Retinal pigment epithelial cell (primary cell): ENCODE results near the gene ADCY2.

Experiments used
- DNase-seq: peaks from one replicate; pipeline ENCODE4 v3.0.0-alpha.2; 2010; ENCODE audit warnings: low read depth
- H3K4me3 ChIP-seq: 2 replicates; pipeline ENCODE4 v1.5.1; 2011; ENCODE audit warnings: mild to moderate bottlenecking, low read length, control low read depth, moderate library complexity
- TF ChIP-seq, protein P1 (sequence below): conservative IDR thresholded peaks from 2 replicates; pipeline ENCODE4 v1.5.1; 2011; ENCODE audit warnings: low read depth, low read length, control low read depth, inconsistent platforms

ADCY2 gene

GRCh38 chr5:7494481-7495130 lies 98.7 kb downstream of the ADCY2 start:
- no peak overlapping the region for H3K4me3 ChIP-seq
- no peak for DNase-seq
- TF ChIP-seq, protein P1, sequence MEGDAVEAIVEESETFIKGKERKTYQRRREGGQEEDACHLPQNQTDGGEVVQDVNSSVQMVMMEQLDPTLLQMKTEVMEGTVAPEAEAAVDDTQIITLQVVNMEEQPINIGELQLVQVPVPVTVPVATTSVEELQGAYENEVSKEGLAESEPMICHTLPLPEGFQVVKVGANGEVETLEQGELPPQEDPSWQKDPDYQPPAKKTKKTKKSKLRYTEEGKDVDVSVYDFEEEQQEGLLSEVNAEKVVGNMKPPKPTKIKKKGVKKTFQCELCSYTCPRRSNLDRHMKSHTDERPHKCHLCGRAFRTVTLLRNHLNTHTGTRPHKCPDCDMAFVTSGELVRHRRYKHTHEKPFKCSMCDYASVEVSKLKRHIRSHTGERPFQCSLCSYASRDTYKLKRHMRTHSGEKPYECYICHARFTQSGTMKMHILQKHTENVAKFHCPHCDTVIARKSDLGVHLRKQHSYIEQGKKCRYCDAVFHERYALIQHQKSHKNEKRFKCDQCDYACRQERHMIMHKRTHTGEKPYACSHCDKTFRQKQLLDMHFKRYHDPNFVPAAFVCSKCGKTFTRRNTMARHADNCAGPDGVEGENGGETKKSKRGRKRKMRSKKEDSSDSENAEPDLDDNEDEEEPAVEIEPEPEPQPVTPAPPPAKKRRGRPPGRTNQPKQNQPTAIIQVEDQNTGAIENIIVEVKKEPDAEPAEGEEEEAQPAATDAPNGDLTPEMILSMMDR = no peak

- no peak for DNase-seq
- H3K4me3 ChIP-seq = no peak overlapping the region
- TF ChIP-seq, protein P1 = no peak
Measured at GRCh38 chr5:7495131-7495517, 99.2 kb downstream of the ADCY2 start.

GRCh38 chr5:7500256-7500655 lies 104.3 kb downstream of the ADCY2 start:
- DNase-seq = no peak
- TF ChIP-seq, protein P1 = no peak
- H3K4me3 ChIP-seq = no peak overlapping the region

DNA sequence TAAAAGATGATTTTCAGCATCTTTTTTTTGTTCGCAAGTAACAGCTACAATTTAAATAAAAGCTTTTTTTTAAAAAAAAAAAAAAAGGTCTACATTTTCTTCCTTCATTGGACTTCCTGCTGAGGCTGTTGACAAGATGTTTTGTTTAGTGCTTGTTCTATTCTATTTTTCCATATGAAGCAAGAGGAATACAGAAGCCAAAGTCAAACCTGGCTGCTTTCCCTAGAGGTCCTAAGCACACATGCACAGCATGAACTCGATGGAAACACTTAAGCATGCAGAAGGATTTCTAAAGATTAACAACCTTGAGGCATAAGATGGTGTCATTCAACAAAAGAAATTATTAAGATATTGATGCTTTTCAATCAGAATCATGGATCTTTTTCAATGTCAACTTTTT lies 105.1 kb downstream of the ADCY2 start:
- no peak for DNase-seq
- no peak overlapping the region for H3K4me3 ChIP-seq
- TF ChIP-seq, protein P1 = no peak

DNA sequence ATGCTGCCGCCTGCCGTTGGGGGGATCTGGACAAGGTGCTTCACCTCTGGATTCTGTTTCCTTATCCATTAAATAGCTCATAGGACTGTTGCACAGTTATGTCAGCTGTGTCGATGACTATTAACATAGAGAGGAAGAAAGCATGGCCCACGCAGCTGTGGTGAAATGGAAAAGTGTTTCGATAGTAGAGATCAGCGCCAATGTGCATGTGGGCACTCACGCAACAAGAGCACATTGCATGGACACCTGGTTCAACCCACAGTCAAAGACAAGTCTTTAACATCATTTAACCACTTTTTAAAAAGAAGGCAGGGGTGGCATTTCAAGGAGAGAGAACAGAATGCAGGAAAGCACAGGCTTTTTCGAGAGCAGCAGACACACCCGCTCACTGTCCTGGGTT lies 107.6 kb downstream of the ADCY2 start:
- H3K4me3 ChIP-seq = no peak overlapping the region
- TF ChIP-seq, protein P1 = no peak
- DNase-seq = no peak

- no peak overlapping the region for H3K4me3 ChIP-seq
- TF ChIP-seq, protein P1 = no peak
- DNase-seq = no peak
Measured at GRCh38 chr5:7515284-7515914, 119.5 kb downstream of the ADCY2 start.

DNA sequence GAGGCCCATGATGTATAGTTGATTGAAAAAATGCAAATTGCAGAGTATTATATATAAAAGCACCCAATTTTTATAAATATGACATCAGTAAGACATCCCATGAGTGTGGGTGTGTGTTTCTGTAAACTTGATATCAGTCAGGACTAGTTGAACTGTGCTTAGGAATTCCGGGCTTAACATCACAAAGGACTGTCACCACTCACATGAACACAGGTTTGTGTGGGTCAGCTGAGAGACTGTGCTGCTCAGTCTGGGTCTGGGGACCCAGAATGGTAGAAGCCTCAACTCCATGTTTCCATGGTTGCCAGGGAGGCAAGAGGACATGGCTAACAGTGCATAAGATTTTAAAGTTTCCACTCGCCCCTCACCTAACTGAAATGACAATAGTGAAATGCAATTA lies 120.3 kb downstream of the ADCY2 start:
- no peak overlapping the region for H3K4me3 ChIP-seq
- TF ChIP-seq, protein P1 = no peak
- no peak for DNase-seq
